K562 (cell line): Measurements from ENCODE around the gene S100A2. TPM values are rescaled to one million over a fixed set of nuclear protein-coding genes. Genes with fewer than 3 reads are reported as not detected.

Experiments
- ARHGAP35 ChIP-seq: fragments of 450-650 bp; IDR thresholded peaks from 2 replicates; pipeline ENCODE4 v1.6.1; 2018; ENCODE audit not compliant: partially characterized antibody
- BHLHE40 ChIP-seq: IDR thresholded peaks from 2 replicates; pipeline ENCODE4 v1.6.1; 2011; ENCODE audit warnings: low read length, improper control_type of control experiment
- CBFA2T3 ChIP-seq: fragments of 450-650 bp; IDR thresholded peaks from 2 replicates; pipeline ENCODE4 v1.6.1; 2017
- KAT2B ChIP-seq: IDR thresholded peaks from one replicate; pipeline ENCODE4 v1.6.1; 2012; ENCODE audit warnings: low read depth, mild to moderate bottlenecking, control low read depth, inconsistent platforms, low read length, moderate library complexity
- MCM5 ChIP-seq: fragments of 450-650 bp; IDR thresholded peaks from 2 replicates; pipeline ENCODE4 v1.6.1; 2016; ENCODE audit warnings: low read depth
- NR4A1 ChIP-seq, 2 experiments: fragments of 250-450 bp in 1 of 2; fragments of 450-650 bp in 1 of 2; sonication (Bioruptor Pico) in 1 of 2; IDR thresholded peaks; 2 replicates each; pipeline versions ENCODE4 v1.4.0 to v1.6.1; 2016 to 2020; ENCODE audit warnings: mild to moderate bottlenecking in 2 of 2, missing compliant biosample characterization in 1 of 2, missing genetic modification characterization in 1 of 2, moderate library complexity in 1 of 2
- RAD21 ChIP-seq, 2 experiments: fragments of 250-450 bp in 1 of 2; fragments of 450-650 bp in 1 of 2; sonication (Bioruptor Pico) in 1 of 2; formaldehyde crosslinking in 1 of 2; IDR thresholded peaks in 1 of 2; conservative IDR thresholded peaks in 1 of 2; 2 replicates each; pipeline versions ENCODE4 v1.4.0 to v1.8.0; 2020 to 2022; ENCODE audit warnings: mild to moderate bottlenecking in 2 of 2, moderate library complexity in 1 of 2
- STAT5A ChIP-seq: IDR thresholded peaks from 2 replicates; pipeline ENCODE4 v1.6.1; 2012; ENCODE audit warnings: low read length, inconsistent platforms, borderline replicate concordance
- TAL1 ChIP-seq: fragments of 450-650 bp; IDR thresholded peaks from 2 replicates; pipeline ENCODE4 v1.6.1; 2016; ENCODE audit warnings: mild to moderate bottlenecking
- ZFP30 ChIP-seq: fragments of 250-450 bp; sonication (Bioruptor Pico); IDR thresholded peaks from 2 replicates; pipeline ENCODE4 v1.8.0; 2022; ENCODE audit warnings: moderate library complexity, mild to moderate bottlenecking, inconsistent platforms, borderline replicate concordance
- ZNF124 ChIP-seq: sonication (generic); formaldehyde crosslinking; IDR thresholded peaks from 2 replicates; pipeline ENCODE4 v1.8.1; 2022; ENCODE audit warnings: missing genetic modification reagents
- polyA plus RNA-seq, 8 experiments: library from polyadenylated mRNA; depleted of rRNA in 4 of 8; stranded (reverse) in 5 of 8; unstranded in 3 of 8; fragments of >200 nt; fragmentation: Nextera tagmentation in 2 of 8; fragmentation: Illumina TruSeq in 1 of 8; extraction: Ambion mirVana in 2 of 8; extraction: Trizol in 1 of 8; gene quantifications; 2 replicates each; pipeline versions ENCODE4 v1.2.1 to v1.2.3, GENCODE V29; 2011 to 2014; ENCODE audit warnings: inconsistent platforms in 1 of 8, missing spikeins in 1 of 8
- total RNA-seq, 7 experiments: library from RNA; depleted of rRNA in 6 of 7; stranded (reverse); fragments of >200 nt in 6 of 7; fragmentation: Illumina TruSeq in 2 of 7; extraction: Trizol in 2 of 7; gene quantifications; 2 replicates each; pipeline versions ENCODE4 v1.2.1 to v1.2.3, GENCODE V29; 2011 to 2021; ENCODE audit warnings: low replicate concordance in 1 of 7
- TF ChIP-seq, protein P1 (sequence below): fragments of 150-350 bp; IDR thresholded peaks from 2 replicates; pipeline ENCODE4 v1.6.1; 2014; ENCODE audit warnings: low read depth, mild to moderate bottlenecking, low read length, borderline replicate concordance
- TF ChIP-seq, protein P2 (sequence below): fragments of 450-650 bp; IDR thresholded peaks from one replicate; pipeline ENCODE4 v1.6.1; 2018; ENCODE audit warnings: mild to moderate bottlenecking, moderate library complexity; ENCODE audit not compliant: partially characterized antibody
- TF ChIP-seq, protein P3 (sequence below): fragments of 250-450 bp; sonication (Bioruptor Pico); IDR thresholded peaks from 2 replicates; pipeline ENCODE4 v1.4.0; 2020
- TF ChIP-seq, protein P4 (sequence below): sonication (generic); formaldehyde crosslinking; IDR thresholded peaks from 2 replicates; pipeline ENCODE4 v1.8.0; 2023; ENCODE audit warnings: mild to moderate bottlenecking, missing genetic modification reagents

The S100A2 gene
- total and polyA plus RNA-seq, 9 of the 15 experiments (the other 6 are each of a cell fraction or from before 2014, with no cell fraction given), result 0.28 to 0.65 (median 0.44) TPM; not detected in 4

DNA sequence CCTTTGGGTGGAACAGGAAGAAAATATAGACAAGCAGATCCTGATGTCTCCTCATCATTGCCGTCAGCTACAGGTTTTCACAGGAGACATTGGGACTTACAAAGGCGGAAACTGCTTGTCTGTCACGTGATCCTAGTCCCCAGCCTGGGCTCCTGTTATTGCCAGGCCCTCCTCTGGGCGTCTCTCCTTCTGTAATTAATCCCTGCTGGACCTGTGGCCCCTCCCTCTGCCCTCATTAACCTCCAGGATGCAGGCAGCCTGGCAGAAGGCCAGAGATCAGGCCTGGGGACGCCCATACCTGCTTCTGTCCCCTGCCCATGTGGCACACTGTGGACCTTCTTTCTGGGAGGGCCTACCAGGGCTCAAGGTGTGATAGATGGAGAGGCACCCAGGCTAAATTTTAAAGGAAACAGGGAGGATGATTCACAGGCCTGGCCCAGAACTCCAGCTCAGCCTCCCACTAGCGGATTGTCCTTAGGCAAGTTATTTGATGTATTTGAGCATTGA is 27.3 kb downstream of the S100A2 start (continued):
- TF ChIP-seq, protein P1, sequence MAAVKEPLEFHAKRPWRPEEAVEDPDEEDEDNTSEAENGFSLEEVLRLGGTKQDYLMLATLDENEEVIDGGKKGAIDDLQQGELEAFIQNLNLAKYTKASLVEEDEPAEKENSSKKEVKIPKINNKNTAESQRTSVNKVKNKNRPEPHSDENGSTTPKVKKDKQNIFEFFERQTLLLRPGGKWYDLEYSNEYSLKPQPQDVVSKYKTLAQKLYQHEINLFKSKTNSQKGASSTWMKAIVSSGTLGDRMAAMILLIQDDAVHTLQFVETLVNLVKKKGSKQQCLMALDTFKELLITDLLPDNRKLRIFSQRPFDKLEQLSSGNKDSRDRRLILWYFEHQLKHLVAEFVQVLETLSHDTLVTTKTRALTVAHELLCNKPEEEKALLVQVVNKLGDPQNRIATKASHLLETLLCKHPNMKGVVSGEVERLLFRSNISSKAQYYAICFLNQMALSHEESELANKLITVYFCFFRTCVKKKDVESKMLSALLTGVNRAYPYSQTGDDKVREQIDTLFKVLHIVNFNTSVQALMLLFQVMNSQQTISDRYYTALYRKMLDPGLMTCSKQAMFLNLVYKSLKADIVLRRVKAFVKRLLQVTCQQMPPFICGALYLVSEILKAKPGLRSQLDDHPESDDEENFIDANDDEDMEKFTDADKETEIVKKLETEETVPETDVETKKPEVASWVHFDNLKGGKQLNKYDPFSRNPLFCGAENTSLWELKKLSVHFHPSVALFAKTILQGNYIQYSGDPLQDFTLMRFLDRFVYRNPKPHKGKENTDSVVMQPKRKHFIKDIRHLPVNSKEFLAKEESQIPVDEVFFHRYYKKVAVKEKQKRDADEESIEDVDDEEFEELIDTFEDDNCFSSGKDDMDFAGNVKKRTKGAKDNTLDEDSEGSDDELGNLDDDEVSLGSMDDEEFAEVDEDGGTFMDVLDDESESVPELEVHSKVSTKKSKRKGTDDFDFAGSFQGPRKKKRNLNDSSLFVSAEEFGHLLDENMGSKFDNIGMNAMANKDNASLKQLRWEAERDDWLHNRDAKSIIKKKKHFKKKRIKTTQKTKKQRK, result no peak
- TF ChIP-seq, protein P2, sequence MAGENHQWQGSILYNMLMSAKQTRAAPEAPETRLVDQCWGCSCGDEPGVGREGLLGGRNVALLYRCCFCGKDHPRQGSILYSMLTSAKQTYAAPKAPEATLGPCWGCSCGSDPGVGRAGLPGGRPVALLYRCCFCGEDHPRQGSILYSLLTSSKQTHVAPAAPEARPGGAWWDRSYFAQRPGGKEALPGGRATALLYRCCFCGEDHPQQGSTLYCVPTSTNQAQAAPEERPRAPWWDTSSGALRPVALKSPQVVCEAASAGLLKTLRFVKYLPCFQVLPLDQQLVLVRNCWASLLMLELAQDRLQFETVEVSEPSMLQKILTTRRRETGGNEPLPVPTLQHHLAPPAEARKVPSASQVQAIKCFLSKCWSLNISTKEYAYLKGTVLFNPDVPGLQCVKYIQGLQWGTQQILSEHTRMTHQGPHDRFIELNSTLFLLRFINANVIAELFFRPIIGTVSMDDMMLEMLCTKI, result no peak
- TF ChIP-seq RAD21 (CRISPR knock-in tag; conservative IDR thresholded peaks at IDR 0.05 in 1 of 2, IDR thresholded peaks at IDR 0.05 in 1 of 2), result peak in 1 of 2 experiments; percentile 37; a peak in 2 of 4 replicates
- no peak for TF ChIP-seq ZFP30 (CRISPR knock-in tag)
- no peak for TF ChIP-seq ZNF124 (CRISPR knock-in tag)
- no peak for TF ChIP-seq STAT5A
- TF ChIP-seq, protein P3, sequence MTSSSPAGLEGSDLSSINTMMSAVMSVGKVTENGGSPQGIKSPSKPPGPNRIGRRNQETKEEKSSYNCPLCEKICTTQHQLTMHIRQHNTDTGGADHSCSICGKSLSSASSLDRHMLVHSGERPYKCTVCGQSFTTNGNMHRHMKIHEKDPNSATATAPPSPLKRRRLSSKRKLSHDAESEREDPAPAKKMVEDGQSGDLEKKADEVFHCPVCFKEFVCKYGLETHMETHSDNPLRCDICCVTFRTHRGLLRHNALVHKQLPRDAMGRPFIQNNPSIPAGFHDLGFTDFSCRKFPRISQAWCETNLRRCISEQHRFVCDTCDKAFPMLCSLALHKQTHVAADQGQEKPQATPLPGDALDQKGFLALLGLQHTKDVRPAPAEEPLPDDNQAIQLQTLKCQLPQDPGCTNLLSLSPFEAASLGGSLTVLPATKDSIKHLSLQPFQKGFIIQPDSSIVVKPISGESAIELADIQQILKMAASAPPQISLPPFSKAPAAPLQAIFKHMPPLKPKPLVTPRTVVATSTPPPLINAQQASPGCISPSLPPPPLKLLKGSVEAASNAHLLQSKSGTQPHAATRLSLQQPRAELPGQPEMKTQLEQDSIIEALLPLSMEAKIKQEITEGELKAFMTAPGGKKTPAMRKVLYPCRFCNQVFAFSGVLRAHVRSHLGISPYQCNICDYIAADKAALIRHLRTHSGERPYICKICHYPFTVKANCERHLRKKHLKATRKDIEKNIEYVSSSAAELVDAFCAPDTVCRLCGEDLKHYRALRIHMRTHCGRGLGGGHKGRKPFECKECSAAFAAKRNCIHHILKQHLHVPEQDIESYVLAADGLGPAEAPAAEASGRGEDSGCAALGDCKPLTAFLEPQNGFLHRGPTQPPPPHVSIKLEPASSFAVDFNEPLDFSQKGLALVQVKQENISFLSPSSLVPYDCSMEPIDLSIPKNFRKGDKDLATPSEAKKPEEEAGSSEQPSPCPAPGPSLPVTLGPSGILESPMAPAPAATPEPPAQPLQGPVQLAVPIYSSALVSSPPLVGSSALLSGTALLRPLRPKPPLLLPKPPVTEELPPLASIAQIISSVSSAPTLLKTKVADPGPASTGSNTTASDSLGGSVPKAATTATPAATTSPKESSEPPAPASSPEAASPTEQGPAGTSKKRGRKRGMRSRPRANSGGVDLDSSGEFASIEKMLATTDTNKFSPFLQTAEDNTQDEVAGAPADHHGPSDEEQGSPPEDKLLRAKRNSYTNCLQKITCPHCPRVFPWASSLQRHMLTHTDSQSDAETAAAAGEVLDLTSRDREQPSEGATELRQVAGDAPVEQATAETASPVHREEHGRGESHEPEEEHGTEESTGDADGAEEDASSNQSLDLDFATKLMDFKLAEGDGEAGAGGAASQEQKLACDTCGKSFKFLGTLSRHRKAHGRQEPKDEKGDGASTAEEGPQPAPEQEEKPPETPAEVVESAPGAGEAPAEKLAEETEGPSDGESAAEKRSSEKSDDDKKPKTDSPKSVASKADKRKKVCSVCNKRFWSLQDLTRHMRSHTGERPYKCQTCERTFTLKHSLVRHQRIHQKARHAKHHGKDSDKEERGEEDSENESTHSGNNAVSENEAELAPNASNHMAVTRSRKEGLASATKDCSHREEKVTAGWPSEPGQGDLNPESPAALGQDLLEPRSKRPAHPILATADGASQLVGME (CRISPR knock-in tag), result no peak
- peak; percentile 86 for TF ChIP-seq BHLHE40
- no peak for TF ChIP-seq TAL1
- TF ChIP-seq MCM5, result no peak
- TF ChIP-seq NR4A1 (CRISPR knock-in tag; IDR thresholded peaks at IDR 0.05), result no peak
- no peak for TF ChIP-seq NR4A1 (tag; IDR thresholded peaks at IDR 0.05)
- TF ChIP-seq, protein P4, sequence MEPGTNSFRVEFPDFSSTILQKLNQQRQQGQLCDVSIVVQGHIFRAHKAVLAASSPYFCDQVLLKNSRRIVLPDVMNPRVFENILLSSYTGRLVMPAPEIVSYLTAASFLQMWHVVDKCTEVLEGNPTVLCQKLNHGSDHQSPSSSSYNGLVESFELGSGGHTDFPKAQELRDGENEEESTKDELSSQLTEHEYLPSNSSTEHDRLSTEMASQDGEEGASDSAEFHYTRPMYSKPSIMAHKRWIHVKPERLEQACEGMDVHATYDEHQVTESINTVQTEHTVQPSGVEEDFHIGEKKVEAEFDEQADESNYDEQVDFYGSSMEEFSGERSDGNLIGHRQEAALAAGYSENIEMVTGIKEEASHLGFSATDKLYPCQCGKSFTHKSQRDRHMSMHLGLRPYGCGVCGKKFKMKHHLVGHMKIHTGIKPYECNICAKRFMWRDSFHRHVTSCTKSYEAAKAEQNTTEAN, result no peak
- no peak for TF ChIP-seq KAT2B
- no peak for TF ChIP-seq ARHGAP35
- TF ChIP-seq CBFA2T3, result no peak
